ENCODE data around the gene PRKCA. TPM values are rescaled to one million over a fixed set of nuclear protein-coding genes. Genes with fewer than 3 reads are reported as not detected.

Gene PRKCA
- total RNA-seq, 4 donors from 2014 or later, result 9.6 to 15.5 (median 11.1) TPM

GRCh38 chr17:66829883-66830282 lies 527.5 kb downstream of the PRKCA start:
- H3K4me3 ChIP-seq (ENCODE audit: low read depth, poor library complexity, severe bottlenecking), result no peak overlapping the region
- WGBS, 2 donors, result 13 to 19% methylated on average over 10 of the region's 10 CpGs
- peak in 1 of 2 donors; percentile 53 for DNase-seq (ENCODE audit: low spot score in 2 of 2)
- TF ChIP-seq CTCF (IDR thresholded peaks at IDR 0.05) (no peak), POLR2A (IDR thresholded peaks at IDR 0.05) (no peak)
- intact Hi-C loops (cut with DNase I; ENCODE audit: low total_unique reads), result no loop called here

GRCh38 chr17:66830451-66830850 lies 528.0 kb downstream of the PRKCA start:
- 23 to 49% methylated on average over 3 to 4 of the region's 4 CpGs for WGBS, 2 donors
- TF ChIP-seq POLR2A (IDR thresholded peaks at IDR 0.05) (no peak), CTCF (IDR thresholded peaks at IDR 0.05) (no peak)
- peak in 1 of 2 donors; percentile 58 for DNase-seq (ENCODE audit: low spot score in 2 of 2)
- no peak overlapping the region for H3K4me3 ChIP-seq (ENCODE audit: low read depth, poor library complexity, severe bottlenecking)
- intact Hi-C loops (cut with DNase I; ENCODE audit: low total_unique reads), result no loop called here

- no peak for TF ChIP-seq POLR2A (IDR thresholded peaks at IDR 0.05)
- peak in 1 of 2 donors; percentile 56 for DNase-seq (ENCODE audit: low spot score in 2 of 2)
- H3K4me3 ChIP-seq (ENCODE audit: low read depth, poor library complexity, severe bottlenecking), result no peak overlapping the region
- WGBS, 2 donors, result 67 to 72% methylated on average over 14 of the region's 14 CpGs
- intact Hi-C loops (cut with DNase I; ENCODE audit: low total_unique reads), result no loop called here
Measured at GRCh38 chr17:66831383-66832210, 529.2 kb downstream of the PRKCA start.

- DNase-seq (ENCODE audit: low spot score in 2 of 2), result peak in 1 of 2 donors; percentile 53
- no peak for TF ChIP-seq POLR2A (IDR thresholded peaks at IDR 0.05)
- TF ChIP-seq CTCF (IDR thresholded peaks at IDR 0.05), result no peak
- no peak overlapping the region for H3K4me3 ChIP-seq (ENCODE audit: low read depth, poor library complexity, severe bottlenecking)
- WGBS, 2 donors, result 85 to 94% methylated on average over 4 of the region's 4 CpGs
- intact Hi-C loops (cut with DNase I; ENCODE audit: low total_unique reads), result no loop called here
Measured at GRCh38 chr17:66833201-66833600, 530.8 kb downstream of the PRKCA start.

- intact Hi-C loops (cut with DNase I; ENCODE audit: low total_unique reads), result no loop called here
- H3K4me3 ChIP-seq (ENCODE audit: low read depth, poor library complexity, severe bottlenecking), result no peak overlapping the region
- peak in 1 of 2 donors; percentile 8 for DNase-seq (ENCODE audit: low spot score in 2 of 2)
- TF ChIP-seq POLR2A (IDR thresholded peaks at IDR 0.05), result no peak
- no peak for TF ChIP-seq CTCF (IDR thresholded peaks at IDR 0.05)
- 39 to 40% methylated on average over 7 of the region's 7 CpGs for WGBS, 2 donors
Measured at GRCh38 chr17:66834426-66834918, 532.1 kb downstream of the PRKCA start.

- TF ChIP-seq POLR2A (IDR thresholded peaks at IDR 0.05) (no peak), CTCF (IDR thresholded peaks at IDR 0.05) (no peak)
- intact Hi-C loops (cut with DNase I; ENCODE audit: low total_unique reads), result no loop called here
- H3K4me3 ChIP-seq (ENCODE audit: low read depth, poor library complexity, severe bottlenecking), result no peak within 1 kb of the TSS
- 0 to 4% methylated on average over 7 to 45 of the region's 57 CpGs for WGBS, 2 donors
- peak in 1 of 2 donors; percentile 76 for DNase-seq (ENCODE audit: low spot score in 2 of 2)
Measured at GRCh38 chr17:66834919-66835454, 532.6 kb downstream of the PRKCA start, which contains the start of gene CACNG5. CACNG5 (plus strand) TSS chr17:66835117; CDS start chr17:66877333, 42,216 bp downstream.
